GM18498 (cell line): Measurements from ENCODE around the gene ADAM17.

Experiments
- ATAC-seq: cut with Tn5 transposase; IDR thresholded peaks from one replicate; pipeline ENCODE4 v1.9.1; 2021; ENCODE audit warnings: mild to moderate bottlenecking, moderate library complexity; ENCODE audit not compliant: unreplicated experiment

ADAM17 gene

GRCh38 chr2:9474361-9475057 is 81.1 kb downstream of the ADAM17 start, which contains the start of gene IAH1:
Gene IAH1 (plus strand): TSS chr2:9474551. CDS start chr2:9474567, 16 bp downstream.
- peak; percentile 83 for ATAC-seq

- peak; percentile 12 for ATAC-seq
Observed at GRCh38 chr2:9473985-9474360, 81.7 kb downstream of the ADAM17 start.

- no peak for ATAC-seq
Observed at GRCh38 chr2:9473308-9473984, 82.2 kb downstream of the ADAM17 start.

GRCh38 chr2:9472511-9472910 is 83.1 kb downstream of the ADAM17 start:
- no peak for ATAC-seq

GRCh38 chr2:9471206-9471605 is 84.4 kb downstream of the ADAM17 start:
- no peak for ATAC-seq

GRCh38 chr2:9467687-9468086 is 87.9 kb downstream of the ADAM17 start:
- ATAC-seq: no peak

- ATAC-seq: no peak
Observed at GRCh38 chr2:9466147-9466683, 89.4 kb downstream of the ADAM17 start.

- no peak for ATAC-seq
Observed at GRCh38 chr2:9465170-9465569, 90.5 kb downstream of the ADAM17 start.

- ATAC-seq: no peak
Observed at GRCh38 chr2:9463698-9464034, 92.0 kb downstream of the ADAM17 start.

GRCh38 chr2:9462886-9463697 is 92.5 kb downstream of the ADAM17 start:
- ATAC-seq: no peak

- no peak for ATAC-seq
Observed at GRCh38 chr2:9462313-9462712, 93.3 kb downstream of the ADAM17 start.

GRCh38 chr2:9461079-9461478 is 94.6 kb downstream of the ADAM17 start:
- ATAC-seq: no peak

GRCh38 chr2:9460441-9461017 is 95.1 kb downstream of the ADAM17 start:
- no peak for ATAC-seq

GRCh38 chr2:9451231-9451630 is 104.4 kb downstream of the ADAM17 start:
- ATAC-seq: no peak

- no peak for ATAC-seq
Observed at GRCh38 chr2:9445089-9445488, 110.5 kb downstream of the ADAM17 start.

- ATAC-seq: no peak
Observed at GRCh38 chr2:9443526-9443925, 112.1 kb downstream of the ADAM17 start.

- ATAC-seq: no peak
Observed at GRCh38 chr2:9441556-9441955, 114.1 kb downstream of the ADAM17 start.

- ATAC-seq: no peak
Observed at GRCh38 chr2:9440058-9440727, 115.4 kb downstream of the ADAM17 start.

GRCh38 chr2:9439536-9439935 is 116.1 kb downstream of the ADAM17 start:
- ATAC-seq: no peak
